ENCODE results near the gene ACVR1B. TPM values are rescaled to one million over a fixed set of nuclear protein-coding genes. Genes with fewer than 3 reads are reported as not detected.

The ACVR1B gene
- total and polyA plus RNA-seq, 2 donors (not counting 1 experiment from before 2014, with no cell fraction given) = 3.4 to 10.6 TPM

DNA sequence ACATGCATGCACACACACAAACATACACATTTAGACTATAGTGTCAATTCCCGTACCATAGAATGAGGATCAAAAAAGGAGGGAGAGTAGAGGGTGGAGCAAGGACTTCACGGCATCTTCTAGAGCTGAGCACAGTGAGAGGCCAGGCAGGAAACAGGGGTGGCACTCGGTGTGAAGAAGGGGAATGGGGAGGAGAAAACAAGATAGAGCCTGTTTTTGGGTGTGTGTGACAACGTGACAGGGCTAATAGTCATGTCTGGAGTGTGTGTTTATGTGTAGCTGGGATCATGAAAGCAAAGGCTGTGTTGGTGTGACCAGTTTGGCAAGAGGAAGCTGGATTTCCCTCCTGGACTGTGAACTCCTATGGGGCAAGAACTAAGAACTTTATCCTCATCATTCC, 9.9 kb upstream of the ACVR1B start:
- H3K27ac ChIP-seq (ENCODE audit: low read length in 2 of 2) = no peak overlapping the region
- TF ChIP-seq, protein P1, sequence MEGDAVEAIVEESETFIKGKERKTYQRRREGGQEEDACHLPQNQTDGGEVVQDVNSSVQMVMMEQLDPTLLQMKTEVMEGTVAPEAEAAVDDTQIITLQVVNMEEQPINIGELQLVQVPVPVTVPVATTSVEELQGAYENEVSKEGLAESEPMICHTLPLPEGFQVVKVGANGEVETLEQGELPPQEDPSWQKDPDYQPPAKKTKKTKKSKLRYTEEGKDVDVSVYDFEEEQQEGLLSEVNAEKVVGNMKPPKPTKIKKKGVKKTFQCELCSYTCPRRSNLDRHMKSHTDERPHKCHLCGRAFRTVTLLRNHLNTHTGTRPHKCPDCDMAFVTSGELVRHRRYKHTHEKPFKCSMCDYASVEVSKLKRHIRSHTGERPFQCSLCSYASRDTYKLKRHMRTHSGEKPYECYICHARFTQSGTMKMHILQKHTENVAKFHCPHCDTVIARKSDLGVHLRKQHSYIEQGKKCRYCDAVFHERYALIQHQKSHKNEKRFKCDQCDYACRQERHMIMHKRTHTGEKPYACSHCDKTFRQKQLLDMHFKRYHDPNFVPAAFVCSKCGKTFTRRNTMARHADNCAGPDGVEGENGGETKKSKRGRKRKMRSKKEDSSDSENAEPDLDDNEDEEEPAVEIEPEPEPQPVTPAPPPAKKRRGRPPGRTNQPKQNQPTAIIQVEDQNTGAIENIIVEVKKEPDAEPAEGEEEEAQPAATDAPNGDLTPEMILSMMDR (IDR thresholded peaks at IDR 0.05) = no peak
- no peak overlapping the region for H3K9ac ChIP-seq (ENCODE audit: low read length)
- intact Hi-C loops (cut with micrococcal nuclease) = no loop called here
- H3K9me3 Mint-ChIP-seq (ENCODE audit: insufficient read depth) = peaks cover 5% of the 10 kb centered on the region
- H3K4me3 Mint-ChIP-seq = no peak overlapping the region
- H4K20me1 ChIP-seq (ENCODE audit: control insufficient read depth, insufficient read depth, low read length, poor library complexity, severe bottlenecking) = no peaks in the 10 kb centered on the region
- H2AFZ ChIP-seq (ENCODE audit: insufficient read depth, low read depth, low read length, poor library complexity, severe bottlenecking) = no peak overlapping the region
- no peaks in the 10 kb centered on the region for H3K4me1 ChIP-seq (ENCODE audit: control insufficient read depth in 2 of 2, insufficient read depth in 2 of 2, low read length in 2 of 2)
- WGBS (ENCODE audit: insufficient coverage) = 7% methylated on average over 3 of the region's 4 CpGs
- H3K9me3 ChIP-seq (ENCODE audit: control extremely low read depth in 1 of 3, control insufficient read depth in 2 of 3, insufficient read depth in 1 of 3, low read length in 2 of 3) = peaks cover 0 to 16% (median 11%) of the 10 kb centered on the region in 3 donors
- H3K27me3 ChIP-seq (replicated peaks in 1 of 4; ENCODE audit: control extremely low read depth in 1 of 4, control insufficient read depth in 3 of 4, insufficient read depth in 4 of 4, low read length in 3 of 4) = peaks cover 0 to 12% (median 2%) of the 10 kb centered on the region in 4 experiments
- H3K79me2 ChIP-seq (ENCODE audit: control insufficient read depth, insufficient read depth, low read length) = no peaks in the 10 kb centered on the region
- no peaks in the 10 kb centered on the region for H3K4me1 Mint-ChIP-seq
- no peak overlapping the region for H3K4me2 ChIP-seq (replicated peaks; ENCODE audit: low read depth, low read length, poor library complexity, severe bottlenecking)
- H3K4me3 ChIP-seq (ENCODE audit: control extremely low read depth in 1 of 5, extremely low read depth in 1 of 5, insufficient read depth in 1 of 5, low read depth in 2 of 5, low read length in 4 of 5) = no peak overlapping the region
- POLR2A ChIA-PET = no interaction called here
- CTCF ChIA-PET = no interaction called here
- no peak overlapping the region for H3K27ac Mint-ChIP-seq
- ATAC-seq (ENCODE audit: low read depth) (no peak), DNase-seq (no peak)
- peaks cover 45% of the 10 kb centered on the region for H3K27me3 Mint-ChIP-seq
- H3K36me3 ChIP-seq (replicated peaks in 1 of 2; ENCODE audit: control extremely low read depth in 1 of 2, control insufficient read depth in 1 of 2, extremely low read depth in 1 of 2, insufficient read depth in 2 of 2, low read length in 1 of 2) = no peaks in the 10 kb centered on the region

- CTCF ChIA-PET = no interaction called here
- H2AFZ ChIP-seq (ENCODE audit: insufficient read depth, low read depth, low read length, poor library complexity, severe bottlenecking) = no peak overlapping the region
- peaks cover 0 to 16% (median 11%) of the 10 kb centered on the region in 3 donors for H3K9me3 ChIP-seq (ENCODE audit: control extremely low read depth in 1 of 3, control insufficient read depth in 2 of 3, insufficient read depth in 1 of 3, low read length in 2 of 3)
Observed at GRCh38 chr12:51942056-51942455, 9.4 kb upstream of the ACVR1B start.

More at GRCh38 chr12:51942056-51942455, 9.4 kb upstream of the ACVR1B start:
- Histone ChIP-seq H3K27me3 (replicated peaks in 1 of 4; ENCODE audit: control extremely low read depth in 1 of 4, control insufficient read depth in 3 of 4, insufficient read depth in 4 of 4, low read length in 3 of 4) (peaks cover 0 to 12% (median 3%) of the 10 kb centered on the region in 4 experiments), H3K4me3 (ENCODE audit: control extremely low read depth in 1 of 5, extremely low read depth in 1 of 5, insufficient read depth in 1 of 5, low read depth in 2 of 5, low read length in 4 of 5) (no peak overlapping the region), H3K27ac (ENCODE audit: low read length in 2 of 2) (no peak overlapping the region), H3K79me2 (ENCODE audit: control insufficient read depth, insufficient read depth, low read length) (no peaks in the 10 kb centered on the region), H4K20me1 (ENCODE audit: control insufficient read depth, insufficient read depth, low read length, poor library complexity, severe bottlenecking) (no peaks in the 10 kb centered on the region), H3K4me1 (ENCODE audit: control insufficient read depth in 2 of 2, insufficient read depth in 2 of 2, low read length in 2 of 2) (no peaks in the 10 kb centered on the region), H3K9ac (ENCODE audit: low read length) (no peak overlapping the region), H3K4me2 (replicated peaks; ENCODE audit: low read depth, low read length, poor library complexity, severe bottlenecking) (no peak overlapping the region), H3K36me3 (replicated peaks in 1 of 2; ENCODE audit: control extremely low read depth in 1 of 2, control insufficient read depth in 1 of 2, extremely low read depth in 1 of 2, insufficient read depth in 2 of 2, low read length in 1 of 2) (no peaks in the 10 kb centered on the region)
- Mint-ChIP-seq H3K9me3 (ENCODE audit: insufficient read depth) (peaks cover 5% of the 10 kb centered on the region), H3K4me3 (no peak overlapping the region), H3K27ac (no peak overlapping the region), H3K27me3 (peaks cover 46% of the 10 kb centered on the region), H3K4me1 (no peaks in the 10 kb centered on the region)
- DNase-seq (no peak), ATAC-seq (ENCODE audit: low read depth) (no peak)
- TF ChIP-seq, protein P1 (IDR thresholded peaks at IDR 0.05) = no peak
- TF ChIP-seq EZH2 (IDR thresholded peaks at IDR 0.05; ENCODE audit: borderline replicate concordance, insufficient read depth, low read depth, low read length, poor library complexity, severe bottlenecking) = no peak
- intact Hi-C loops (cut with micrococcal nuclease) = no loop called here
- POLR2A ChIA-PET = no interaction called here
- WGBS (ENCODE audit: insufficient coverage) = 93% methylated on average over 6 of the region's 7 CpGs

Data from B cell (primary cell).